GM21528 (cell line): ENCODE data around the gene GSTM2.
"Not testable (repeated sequence)": the region's sequence is repeated elsewhere in the genome, so short reads cannot be mapped to it uniquely, and the experiment has no call there.

Experiments used
- ATAC-seq: cut with Tn5 transposase; IDR thresholded peaks from one replicate; pipeline ENCODE4 v1.9.1; 2021; ENCODE audit warnings: mild to moderate bottlenecking, moderate library complexity; ENCODE audit not compliant: unreplicated experiment, low FRiP score

GSTM2 gene

DNA sequence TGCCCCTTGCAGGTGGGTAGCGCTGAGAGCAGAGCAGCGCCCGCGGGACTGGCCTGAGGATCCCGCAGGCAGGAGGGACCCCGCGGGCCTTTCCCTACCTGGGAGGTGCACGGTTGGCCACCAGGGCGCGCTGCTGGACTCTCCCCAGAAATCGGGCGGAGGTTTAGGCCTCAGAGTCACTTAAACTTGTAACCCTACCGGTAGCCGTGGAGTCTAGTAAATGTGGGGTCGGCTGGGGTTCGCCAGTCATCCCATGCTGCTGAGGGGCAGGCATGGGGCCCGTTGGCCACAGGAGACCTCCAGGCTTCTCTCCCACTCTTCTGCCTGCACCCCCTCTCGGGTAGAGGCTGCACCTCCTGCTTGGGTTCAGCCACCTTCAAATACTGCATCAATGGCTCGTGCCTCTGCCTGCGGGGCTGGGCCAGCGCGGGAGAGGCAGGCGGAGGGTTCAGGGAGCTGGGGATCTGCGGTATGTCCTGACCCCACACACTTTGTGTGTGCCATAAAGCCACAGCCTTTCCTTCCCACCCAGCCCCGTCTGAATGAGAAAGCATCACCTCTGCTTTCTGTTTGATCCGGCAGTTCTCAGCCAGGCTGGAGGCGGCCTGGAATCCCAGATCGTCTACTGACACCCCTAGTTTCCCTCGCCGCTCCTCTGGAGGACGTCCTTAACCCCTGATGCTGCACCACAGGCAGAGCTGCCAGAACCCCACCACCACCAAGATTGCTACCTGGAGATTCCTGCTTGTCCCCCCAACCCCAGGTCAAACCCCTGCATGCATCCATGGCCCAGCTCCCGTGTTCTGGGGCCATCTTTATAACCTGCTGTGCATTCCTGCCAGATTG lies 24.2 kb upstream of the GSTM2 start:
- peak; percentile 68 for ATAC-seq

DNA sequence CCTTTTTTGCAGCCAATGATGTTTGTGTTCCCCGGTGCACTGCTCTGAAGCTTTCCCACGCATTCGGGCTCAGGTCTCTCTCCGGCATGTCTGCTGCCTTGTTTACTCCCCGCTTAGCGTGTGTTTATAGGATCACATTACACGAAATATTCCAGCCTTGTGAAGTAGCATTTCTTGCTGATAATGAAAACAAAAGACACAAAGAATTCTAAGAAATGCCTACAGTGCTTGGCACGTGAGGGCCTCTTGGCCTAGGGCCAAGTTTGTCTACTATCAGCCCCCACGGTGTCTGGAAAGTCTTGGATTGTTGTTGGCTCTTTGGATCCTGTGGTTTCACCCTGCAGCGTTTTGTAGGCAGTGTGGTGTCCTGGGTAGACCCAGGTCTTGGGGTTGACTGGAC lies 23.2 kb upstream of the GSTM2 start:
- ATAC-seq, result no peak

DNA sequence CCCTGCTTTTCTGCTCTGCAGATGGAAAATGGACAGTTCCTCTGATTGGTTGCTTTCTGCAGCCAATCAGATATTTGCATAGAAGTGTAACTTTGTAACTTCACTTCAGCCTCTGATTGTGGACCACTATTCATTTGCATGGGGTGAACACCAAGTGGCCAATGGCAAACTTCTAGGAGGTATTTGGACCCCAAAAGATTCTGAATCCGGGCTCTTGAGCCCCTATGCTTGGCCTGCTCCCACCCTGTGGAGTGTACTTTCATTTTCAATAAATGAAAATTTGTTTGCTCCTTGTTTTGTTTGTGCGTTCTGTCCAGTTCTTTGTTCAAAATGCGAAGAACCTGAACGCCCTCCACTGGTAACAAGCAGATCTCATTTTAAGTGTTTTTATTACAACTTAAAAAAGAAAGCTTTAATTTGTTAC lies 18.4 kb upstream of the GSTM2 start:
- no peak for ATAC-seq

DNA sequence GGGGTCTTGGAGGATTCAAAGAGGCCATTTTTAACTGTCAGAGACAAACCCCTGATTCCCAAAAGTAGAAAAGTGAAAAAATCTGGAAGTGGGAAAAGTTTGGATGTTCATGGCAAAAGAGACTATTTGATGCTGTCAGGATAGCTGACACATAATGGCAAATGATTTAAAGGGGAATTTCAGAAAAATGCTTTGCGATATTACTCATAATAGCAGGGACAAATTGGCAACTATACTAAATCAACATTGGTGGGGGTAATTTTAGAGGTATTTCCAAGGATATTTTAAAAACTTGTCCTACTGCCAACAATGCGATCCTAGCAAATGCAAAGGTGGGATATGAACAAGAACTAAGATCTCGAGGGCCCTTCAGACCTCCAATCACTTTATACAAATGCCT lies 17.2 kb upstream of the GSTM2 start:
- no peak for ATAC-seq

DNA sequence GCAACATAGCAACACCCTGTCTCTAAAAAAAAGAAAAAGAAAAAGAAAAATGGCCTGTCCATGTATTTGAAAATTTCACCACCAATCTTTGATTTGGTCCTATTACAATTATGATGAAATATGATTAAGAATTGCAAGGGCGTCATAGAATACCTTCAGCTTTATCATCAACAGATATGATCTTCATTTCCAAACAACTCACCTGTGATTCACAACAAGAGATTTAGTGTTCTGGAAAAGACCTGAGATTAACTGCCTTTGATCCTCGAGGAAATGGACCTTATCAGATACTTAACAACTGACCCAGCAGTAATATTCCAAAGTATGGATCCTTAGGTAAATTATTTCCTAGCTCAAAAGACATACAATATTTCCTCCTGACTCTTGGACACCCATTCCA lies 15.5 kb upstream of the GSTM2 start:
- no peak for ATAC-seq

DNA sequence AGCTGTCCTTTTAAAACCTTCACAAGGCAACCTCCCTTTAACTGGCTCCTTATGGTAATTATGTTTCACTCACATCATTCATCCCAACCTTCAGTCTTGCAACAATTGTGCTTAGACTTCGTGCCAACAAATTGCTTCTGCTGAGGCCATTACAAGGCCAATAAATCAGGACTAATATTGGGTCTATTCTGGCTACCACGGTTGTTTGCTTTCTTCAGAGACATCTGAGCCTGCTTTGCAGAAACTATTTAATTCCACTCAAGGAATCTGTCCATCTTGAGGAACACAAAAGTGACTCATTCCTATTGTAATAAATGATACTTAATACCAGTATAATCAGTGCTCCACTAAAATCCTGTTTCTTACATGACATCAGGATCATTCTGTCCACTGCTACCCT lies 14.6 kb upstream of the GSTM2 start:
- ATAC-seq, result no peak

DNA sequence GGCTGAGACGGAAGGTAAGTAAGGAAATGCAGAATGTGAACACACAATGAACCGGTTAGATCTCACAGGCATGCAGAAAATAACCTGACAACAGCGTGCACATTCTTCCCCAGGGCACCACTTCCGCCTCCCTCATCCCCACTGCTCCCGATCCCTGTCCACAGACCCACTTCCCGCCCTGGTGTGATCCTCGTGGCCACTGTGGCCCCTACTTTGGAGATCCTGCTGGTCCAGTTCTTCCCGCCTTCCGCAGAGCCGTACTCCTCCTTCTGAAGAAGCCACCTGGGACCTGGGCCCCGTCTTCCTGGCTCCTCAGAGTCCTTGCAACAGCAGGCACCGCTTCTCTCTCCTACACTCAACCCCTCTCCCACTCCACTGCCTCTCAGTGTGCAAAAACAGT lies 13.3 kb upstream of the GSTM2 start:
- ATAC-seq, result no peak

DNA sequence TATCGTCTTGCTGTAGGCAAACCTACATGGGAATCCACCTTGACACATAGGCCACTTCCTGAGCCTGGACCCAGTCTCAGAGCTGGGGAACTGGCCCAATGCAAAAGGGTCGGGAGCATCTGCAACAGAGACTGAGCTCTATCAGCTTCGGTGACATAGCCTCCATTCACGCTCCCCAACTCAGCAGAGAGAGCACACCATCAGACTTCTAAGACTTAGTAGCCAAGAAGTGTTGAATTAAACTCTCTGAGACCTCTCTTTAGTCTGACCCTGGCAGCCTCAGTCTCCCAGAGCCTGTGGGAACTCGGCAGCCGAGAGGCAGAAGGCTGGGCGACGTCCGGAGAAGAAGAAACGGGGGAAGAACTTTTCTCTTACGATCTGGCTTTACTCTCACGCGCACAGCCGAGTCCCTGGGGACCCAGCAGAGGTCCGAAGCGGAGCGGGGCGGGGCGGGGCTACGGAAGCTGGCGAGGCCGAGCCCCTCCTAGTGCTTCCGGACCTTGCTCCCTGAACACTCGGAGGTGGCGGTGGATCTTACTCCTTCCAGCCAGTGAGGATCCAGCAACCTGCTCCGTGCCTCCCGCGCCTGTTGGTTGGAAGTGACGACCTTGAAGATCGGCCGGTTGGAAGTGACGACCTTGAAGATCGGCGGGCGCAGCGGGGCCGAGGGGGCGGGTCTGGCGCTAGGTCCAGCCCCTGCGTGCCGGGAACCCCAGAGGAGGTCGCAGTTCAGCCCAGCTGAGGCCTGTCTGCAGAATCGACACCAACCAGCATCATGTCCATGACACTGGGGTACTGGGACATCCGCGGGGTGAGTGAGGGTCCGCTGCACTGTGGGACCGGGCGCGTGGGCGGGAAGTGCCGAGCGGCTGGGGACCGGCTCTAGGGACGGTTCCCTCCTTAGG lies 12.0 kb upstream of the GSTM2 start, which contains the start of gene GSTM4:
Gene GSTM4 (plus strand): TSS at position 485 of the 905 bp plus-strand sequence. CDS start 291 bp downstream, at position 776.
- peak; percentile 93 for ATAC-seq

DNA sequence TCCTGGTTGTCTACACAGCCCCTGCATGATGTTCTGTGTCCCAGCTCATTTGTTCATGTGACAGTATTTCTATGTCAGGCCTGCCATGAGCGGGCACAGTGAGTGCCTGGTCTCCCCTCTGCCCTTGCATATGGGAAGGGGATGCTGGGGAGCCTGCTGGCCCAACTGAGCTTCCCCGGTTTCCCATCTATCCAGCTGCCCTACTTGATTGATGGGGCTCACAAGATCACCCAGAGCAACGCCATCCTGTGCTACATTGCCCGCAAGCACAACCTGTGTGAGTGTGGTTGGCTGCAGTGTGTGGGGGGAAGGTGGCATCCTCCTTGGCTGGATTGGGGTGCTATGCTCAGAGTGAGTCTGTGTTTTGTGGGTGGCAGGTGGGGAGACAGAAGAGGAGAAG lies 10.5 kb upstream of the GSTM2 start:
- ATAC-seq, result no peak

DNA sequence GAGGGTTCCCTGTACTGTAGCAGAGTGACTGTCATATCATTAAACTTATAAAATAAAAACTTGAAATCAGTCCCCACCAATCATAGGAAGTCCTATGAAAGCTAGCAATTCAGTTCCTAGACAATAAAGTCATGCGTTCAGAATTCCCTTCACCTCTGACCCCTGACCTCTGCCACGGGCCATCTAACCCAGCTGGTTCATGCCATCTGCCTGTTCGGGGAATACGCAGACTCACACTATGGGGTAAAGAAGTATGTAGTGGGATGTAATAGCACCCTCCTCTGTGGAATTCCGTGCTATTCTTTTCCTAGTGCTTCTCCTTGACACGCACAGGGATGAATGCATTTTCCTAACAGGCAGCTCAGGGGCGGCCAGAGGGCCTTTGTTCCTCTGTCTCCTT lies 9.9 kb upstream of the GSTM2 start:
- no peak for ATAC-seq

DNA sequence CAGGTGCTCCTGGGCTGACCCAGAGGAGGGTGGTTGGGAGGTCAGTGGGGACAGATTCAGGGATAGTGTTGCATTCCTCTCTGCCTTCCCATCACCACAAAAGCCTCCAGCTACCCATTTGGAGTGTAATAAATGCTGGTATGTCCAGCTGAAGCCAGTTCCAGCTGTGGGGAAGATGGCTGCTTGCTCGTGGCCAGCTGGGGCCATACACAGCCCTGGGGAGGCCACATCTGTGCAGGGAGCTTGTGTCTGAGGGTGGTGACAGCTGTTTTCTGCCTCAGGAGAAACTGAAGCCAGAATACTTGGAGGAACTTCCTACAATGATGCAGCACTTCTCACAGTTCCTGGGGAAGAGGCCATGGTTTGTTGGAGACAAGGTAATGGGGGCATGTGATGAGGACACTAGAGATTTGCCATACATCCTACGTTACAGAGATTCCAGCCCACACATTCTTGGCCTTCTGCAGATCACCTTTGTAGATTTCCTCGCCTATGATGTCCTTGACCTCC lies 9.3 kb upstream of the GSTM2 start:
- no peak for ATAC-seq

DNA sequence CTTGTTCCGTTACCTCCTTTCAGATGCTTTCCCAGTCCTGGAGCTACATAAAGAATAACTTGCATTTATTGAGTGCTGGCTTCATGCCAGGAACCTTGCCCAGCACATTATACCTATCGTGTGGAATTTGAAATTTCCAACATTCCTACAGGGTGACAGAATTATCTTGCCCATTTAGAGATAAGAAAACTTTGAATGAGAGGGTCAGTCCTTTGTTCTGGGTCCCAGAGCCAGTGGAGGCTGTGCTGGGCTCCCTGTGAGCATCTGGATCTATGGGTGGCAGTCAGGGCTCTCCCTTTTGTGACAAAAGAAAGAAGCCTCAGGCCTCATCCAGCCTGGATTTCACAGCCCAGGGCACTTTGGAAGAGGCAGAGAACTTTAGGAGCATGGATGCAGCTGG lies 8.7 kb upstream of the GSTM2 start:
- no peak for ATAC-seq

DNA sequence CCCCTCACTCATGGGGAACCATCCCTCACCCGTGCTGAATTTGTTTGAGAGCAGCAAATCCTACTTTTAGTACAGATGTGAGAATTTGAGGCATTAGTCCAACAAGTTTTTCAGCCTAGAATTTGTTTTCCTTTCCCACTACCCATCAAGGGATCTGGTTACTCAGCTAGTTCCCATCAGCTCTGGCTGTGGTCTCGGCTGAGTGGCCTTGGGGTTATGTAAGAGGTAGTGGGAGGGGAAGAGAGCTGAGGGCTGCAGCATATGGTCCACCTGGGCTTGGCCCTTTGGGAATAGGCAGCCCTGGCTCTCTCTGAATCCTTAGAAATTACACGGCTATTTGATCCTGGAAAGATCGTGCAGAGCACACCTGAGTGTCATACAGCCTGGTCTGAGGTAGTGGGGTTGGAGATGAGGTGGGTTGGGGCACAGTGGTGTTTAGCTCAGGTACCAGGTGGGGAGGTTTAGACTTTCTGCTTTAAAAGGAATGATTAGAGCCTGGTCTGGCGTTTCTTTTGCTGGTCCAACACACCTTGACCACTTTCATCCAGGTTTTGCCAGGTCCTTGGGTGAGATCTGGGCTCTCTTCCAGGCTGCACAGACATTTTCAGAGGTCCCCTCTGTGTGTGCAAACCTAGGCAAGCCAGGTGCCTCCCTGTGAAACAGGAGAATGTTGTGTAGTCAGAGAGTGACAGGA lies 7.7 kb upstream of the GSTM2 start:
- no peak for ATAC-seq

DNA sequence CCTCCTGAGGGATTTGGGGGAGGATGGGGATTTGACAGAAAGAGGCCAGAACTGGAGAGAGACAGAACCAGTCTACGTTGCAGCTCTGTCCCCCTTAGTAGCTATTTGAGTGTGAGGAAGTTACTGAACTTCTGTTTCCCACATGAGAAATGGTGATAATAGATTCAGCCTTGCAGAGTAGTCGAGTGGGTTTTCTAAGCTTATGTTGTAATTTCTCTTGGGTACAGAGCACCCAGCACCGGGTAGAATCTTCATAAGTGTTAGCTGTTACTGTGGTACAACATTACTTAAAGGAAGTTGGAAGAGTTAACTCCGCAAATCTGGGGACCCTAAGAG lies 7.2 kb upstream of the GSTM2 start:
- ATAC-seq, result not testable (repeated sequence)

DNA sequence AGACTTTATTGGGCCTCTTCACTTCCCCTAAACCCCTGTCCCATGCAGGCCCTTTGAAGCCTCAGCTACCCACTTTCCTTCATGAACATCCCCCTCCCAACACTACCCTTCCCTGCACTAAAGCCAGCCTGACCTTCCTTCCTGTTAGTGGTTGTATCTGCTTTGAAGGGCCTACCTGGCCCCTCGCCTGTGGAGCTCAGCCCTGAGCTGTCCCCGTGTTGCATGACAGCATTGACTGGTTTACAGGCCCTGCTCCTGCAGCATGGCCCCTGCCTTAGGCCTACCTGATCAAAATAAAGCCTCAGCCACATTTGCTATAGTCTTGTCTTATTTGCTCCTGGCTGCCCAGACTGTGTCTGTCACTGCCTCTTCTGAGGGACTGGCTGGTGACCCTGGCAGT lies 6.5 kb upstream of the GSTM2 start:
- ATAC-seq, result no peak

DNA sequence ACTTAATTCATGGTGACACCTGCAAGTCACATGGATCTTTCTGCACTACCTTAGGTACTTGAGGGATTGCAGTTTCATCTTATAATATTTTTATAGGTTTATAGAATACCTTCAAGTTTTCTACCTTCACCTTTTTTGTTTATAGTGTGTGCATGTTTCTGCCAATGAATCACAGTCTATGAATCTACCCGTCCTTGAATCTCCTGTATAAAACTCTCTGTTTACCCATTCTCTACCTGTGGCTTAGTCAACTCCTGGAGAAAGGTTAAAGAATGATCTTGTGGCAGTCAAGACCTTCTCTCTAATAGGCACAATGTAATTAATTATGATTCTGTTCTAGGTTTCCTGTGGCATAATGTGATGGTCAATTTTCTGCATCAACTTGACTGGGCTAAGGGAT lies 3.2 kb upstream of the GSTM2 start:
- ATAC-seq, result no peak

DNA sequence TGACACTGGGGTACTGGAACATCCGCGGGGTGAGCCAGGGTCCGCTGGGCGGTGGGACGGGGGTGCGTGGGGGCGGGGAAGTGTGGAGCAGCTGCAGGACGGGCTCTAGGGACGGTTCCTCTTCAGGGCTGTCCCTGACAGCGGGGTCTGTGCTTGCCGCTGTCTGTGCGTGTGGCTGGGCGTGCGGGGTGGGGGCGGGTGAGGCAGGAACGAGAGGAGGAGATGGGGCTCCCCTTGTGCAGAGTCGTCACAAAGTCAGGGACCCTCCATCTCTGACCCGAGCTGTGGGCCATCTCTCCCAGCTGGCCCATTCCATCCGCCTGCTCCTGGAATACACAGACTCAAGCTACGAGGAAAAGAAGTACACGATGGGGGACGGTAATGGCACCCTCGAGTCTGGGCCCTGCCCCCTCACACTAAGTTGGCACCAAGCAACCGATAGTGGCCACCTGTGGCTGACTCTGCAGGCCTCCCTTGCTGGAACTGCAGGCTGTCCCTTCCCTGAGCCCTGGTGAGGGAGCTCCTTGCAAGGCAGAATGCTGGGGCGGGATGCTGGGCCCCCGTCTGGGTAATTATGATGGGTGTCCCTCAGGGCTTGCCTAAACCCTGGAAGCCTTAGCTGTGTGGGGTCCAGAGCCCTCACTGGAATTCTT lies 392 bp downstream of the GSTM2 start:
- ATAC-seq, result peak; percentile 12

DNA sequence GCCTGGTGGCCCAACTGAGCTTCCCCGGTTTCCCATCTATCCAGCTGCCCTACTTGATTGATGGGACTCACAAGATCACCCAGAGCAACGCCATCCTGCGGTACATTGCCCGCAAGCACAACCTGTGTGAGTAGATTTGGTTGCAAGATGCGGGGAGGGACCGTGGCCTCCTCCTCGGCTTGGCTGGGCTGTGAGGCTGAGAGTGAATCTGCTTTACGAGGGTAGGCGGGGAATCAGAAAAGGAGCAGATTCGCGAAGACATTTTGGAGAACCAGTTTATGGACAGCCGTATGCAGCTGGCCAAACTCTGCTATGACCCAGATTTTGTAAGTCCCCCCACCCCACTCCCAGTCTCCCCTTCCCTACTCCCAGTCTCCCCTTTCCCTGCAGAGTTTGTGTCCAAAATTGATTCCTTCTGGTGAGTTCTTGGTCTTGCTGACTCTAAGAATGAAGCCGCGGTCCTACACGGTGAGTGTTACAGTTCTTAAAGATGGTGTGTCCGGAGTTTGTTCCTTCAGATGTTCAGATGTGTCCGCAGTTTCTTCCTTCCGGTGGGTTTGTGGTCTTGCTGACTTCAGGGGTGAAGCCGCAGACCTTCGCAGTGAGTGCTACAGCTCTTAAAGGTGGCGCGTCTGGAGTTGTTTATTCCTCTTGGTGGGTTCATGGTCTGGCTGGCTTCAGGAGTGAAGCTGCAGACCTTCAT lies 1.5 kb downstream of the GSTM2 start:
- no peak for ATAC-seq

DNA sequence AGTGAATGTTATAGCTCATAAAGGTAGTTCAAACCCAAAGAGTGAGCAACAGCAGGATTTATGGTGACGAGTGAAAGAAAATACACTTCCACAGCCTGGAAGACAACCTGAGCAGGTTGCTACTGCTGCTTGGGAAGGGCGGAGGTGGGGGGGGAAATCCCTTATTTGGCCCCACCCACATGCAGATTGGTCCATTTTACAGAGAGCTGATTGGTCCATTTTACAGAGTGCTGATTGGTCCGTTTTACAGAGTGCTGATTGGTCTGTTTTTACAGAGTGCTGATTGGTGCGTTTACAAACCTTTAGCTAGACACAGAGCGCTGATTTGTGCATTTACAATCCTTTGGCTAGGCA lies 2.1 kb downstream of the GSTM2 start:
- ATAC-seq, result not testable (repeated sequence)

DNA sequence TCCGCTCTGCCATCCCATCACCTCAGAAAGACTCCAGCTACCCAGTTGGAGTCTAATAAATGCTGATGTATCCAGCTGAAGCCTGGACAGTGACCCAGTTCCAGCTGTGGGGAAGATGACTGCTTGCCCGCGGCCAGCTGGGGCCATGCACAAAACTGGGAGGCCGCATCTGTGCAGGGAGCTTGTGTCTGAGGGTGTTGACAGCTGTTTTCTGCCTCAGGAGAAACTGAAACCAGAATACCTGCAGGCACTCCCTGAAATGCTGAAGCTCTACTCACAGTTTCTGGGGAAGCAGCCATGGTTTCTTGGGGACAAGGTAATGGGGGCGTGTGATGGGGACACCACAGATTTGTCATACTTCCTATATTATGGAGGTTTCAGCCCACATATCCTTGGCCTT lies 3.2 kb downstream of the GSTM2 start:
- no peak for ATAC-seq
